UCSD-AML1 (cell line): Measurements from ENCODE around the gene DNAJC4.

Source experiments
- DNase-seq: peaks from one replicate; lab custom pipeline; 2025; ENCODE audit not compliant: unreplicated experiment; lab: John Stamatoyannopoulos, UW

DNAJC4 gene

DNA sequence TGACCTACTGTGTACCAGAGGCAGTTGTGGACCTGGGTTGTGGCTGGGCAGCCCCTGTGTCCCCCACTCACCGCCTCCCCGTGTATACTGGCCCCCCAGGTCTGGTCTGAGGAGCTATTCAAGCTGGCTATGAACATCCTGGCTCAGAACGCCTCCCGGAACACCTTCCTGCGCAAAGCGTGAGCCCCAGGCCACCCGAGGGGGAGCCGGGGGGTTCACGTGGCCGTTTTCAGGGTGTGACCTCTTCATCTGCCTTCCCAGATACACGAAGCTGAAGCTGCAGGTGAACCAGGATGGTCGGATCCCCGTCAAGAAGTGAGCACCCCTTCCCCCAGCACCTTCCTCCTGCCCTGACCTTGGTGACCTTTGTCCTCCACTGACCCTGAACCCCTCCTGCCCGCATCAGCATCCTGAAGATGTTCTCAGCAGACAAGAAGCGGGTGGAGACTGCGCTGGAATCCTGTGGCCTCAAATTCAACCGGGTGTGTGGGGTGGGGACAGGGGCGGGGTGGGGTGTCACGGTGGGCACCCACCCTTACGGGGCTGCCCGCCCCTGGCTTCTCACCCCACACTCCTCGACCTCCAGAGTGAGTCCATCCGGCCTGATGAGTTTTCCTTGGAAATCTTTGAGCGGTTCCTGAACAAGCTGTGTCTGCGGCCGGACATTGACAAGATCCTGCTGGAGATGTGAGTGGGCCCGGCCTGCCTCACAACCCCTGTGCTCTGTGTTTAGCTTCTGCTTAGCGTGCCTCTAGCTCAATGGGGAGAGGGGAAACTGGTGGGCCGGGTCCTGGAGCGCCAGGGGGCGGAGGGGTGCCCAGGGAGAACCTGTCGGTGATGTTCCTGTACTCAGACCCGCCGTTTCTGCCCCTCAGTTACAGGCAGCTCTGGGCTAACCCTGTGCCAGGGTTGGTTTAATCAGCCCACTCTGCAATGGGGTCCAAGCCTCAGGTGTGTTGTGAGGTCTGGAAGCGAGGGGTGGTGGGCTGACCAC, 25.1 kb downstream of the DNAJC4 start:
- no peak for DNase-seq

DNA sequence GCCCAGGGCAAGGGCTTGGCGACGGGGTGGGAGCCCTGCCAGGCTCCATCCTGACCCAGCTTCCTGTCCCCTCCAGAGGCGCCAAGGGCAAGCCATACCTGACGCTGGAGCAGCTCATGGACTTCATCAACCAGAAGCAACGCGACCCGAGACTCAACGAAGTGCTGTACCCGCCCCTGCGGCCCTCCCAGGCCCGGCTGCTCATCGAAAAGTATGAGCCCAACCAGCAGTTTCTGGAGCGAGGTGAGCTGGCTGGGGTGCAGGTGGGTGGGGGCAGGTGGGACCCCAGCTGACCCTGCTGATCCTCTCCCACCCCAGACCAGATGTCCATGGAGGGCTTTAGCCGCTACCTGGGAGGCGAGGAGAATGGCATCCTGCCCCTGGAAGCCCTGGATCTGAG, 26.0 kb downstream of the DNAJC4 start:
- DNase-seq = no peak

DNA sequence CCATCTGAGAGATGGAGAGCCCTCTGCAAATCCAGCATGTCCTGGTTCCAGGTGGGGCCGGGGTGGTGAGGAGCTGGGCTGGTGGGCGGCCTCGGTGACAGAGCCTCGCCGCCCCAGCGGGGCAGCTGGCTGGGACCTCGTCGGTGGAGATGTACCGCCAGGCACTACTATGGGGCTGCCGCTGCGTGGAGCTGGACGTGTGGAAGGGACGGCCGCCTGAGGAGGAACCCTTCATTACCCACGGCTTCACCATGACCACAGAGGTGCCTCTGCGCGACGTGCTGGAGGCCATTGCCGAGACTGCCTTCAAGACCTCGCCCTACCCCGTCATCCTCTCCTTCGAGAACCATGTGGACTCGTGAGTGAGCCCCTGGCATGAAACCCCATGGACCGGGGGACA, 28.0 kb downstream of the DNAJC4 start:
- no peak for DNase-seq

DNA sequence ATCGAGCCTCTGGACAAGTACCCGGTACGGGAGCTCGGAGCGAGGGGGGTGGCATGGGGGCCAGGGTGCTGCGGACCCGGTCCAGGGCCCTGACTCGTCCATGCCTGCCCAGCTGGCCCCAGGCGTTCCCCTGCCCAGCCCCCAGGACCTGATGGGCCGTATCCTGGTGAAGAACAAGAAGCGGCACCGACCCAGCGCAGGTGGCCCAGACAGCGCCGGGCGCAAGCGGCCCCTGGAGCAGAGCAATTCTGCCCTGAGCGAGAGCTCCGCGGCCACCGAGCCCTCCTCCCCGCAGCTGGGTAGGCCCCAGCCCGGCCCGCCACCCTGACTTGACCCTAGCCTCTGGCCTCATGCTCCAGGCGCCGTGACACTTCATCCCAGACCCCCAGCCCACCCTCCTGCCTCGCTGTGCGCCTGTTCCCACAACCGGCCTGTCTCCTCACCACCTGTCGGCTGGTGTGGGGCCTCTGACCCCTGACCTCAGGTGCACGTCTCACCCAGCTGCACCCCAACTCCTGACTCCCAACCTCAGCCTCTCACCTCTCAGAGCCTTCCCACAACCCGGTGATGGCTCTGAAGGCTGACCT, 28.7 kb downstream of the DNAJC4 start:
- no peak for DNase-seq

DNA sequence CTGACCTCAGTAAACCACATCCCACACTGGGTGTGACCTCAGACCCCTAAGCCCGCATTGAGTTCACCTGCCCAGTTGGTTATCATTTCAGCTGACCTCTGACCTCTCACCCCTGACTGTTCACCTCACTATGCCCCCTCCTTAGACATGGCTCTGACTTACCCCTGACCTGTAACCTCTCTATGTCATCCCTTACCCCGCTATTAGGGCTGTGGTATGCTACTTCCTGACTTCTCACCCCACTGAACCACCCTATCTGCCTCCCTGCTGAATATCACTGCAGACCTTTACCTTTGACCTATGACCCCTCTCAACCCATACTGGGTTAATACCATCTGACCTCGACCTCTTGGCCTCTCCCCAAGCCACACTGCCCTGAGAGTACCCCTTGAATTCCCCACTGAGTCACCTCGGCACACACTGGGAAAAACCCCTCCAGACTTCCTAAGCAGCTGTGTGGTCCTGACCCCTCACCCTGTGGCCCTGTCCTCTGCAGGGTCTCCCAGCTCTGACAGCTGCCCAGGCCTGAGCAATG, 29.3 kb downstream of the DNAJC4 start:
- DNase-seq = no peak

DNA sequence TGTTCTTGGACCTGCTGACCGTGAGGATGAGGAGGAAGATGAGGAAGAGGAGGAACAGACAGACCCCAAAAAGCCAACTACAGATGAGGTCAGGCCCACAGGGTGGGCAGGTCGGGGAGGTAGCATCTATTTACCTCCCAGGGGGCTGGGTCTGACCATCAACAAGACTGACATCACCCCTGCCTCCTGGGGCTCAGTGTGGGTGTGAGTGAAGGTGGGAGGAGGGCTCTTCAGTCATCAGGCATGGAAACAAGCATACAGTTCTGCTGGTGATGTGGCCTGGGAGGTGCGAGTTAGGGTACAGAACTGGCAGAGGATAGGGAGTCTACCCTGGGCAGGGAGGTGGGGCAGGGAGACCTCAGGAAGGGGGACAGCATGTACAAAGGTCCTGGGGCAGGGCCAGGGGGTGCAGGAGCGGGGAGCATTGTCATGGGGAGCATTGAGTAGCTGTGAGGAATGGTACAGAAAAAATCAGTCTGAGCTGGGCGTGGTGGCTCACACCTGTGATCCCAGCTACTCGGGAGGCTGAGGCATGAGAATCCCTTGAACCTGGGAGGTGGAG, 29.9 kb downstream of the DNAJC4 start:
- no peak for DNase-seq

DNA sequence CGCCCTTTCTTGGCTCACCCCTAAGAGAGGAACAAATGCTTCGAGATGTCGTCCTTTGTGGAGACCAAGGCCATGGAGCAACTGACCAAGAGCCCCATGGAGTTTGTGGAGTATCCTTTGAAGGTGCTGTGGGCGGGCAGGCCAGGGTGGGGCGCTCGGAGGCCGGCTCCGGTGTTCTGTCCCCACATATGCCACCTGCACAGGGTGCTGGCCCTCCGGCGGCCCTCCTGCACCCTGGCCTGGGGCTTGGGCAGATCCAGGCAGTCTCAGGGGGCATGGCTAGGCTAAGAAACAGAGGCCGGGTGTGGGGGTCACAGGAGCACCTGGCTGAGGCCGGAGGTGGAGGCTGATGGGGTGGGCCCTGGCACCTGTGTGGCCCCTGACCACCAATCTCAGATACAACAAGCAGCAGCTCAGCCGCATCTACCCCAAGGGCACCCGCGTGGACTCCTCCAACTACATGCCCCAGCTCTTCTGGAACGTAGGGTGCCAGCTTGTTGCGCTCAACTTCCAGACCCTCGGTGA, 31.3 kb downstream of the DNAJC4 start:
- no peak for DNase-seq

DNA sequence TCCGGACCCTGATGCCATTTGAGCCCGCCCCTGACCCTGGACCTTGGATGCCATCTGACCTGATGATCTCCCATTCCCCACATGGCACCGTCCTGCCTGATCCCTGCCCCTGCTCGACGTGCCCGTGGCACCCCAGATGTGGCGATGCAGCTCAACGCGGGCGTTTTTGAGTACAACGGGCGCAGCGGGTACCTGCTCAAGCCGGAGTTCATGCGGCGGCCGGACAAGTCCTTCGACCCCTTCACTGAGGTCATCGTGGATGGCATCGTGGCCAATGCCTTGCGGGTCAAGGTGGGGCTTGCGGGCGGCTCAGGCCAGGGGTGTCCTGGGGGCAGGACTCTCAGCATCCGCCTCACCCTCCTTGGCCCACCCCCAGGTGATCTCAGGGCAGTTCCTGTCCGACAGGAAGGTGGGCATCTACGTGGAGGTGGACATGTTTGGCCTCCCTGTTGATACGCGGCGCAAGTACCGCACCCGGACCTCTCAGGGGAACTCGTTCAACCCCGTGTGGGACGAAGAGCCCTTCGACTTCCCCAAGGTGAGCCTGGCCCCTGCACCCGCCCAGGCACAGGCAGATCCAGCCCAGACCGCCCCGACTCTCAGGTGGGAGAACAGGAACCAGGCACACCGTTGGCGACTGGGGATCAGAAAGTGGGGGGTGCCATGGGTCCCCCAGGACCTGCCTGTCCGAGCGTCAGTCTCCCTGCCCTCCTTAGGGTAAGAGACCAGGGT, 32.1 kb downstream of the DNAJC4 start:
- DNase-seq = no peak

DNA sequence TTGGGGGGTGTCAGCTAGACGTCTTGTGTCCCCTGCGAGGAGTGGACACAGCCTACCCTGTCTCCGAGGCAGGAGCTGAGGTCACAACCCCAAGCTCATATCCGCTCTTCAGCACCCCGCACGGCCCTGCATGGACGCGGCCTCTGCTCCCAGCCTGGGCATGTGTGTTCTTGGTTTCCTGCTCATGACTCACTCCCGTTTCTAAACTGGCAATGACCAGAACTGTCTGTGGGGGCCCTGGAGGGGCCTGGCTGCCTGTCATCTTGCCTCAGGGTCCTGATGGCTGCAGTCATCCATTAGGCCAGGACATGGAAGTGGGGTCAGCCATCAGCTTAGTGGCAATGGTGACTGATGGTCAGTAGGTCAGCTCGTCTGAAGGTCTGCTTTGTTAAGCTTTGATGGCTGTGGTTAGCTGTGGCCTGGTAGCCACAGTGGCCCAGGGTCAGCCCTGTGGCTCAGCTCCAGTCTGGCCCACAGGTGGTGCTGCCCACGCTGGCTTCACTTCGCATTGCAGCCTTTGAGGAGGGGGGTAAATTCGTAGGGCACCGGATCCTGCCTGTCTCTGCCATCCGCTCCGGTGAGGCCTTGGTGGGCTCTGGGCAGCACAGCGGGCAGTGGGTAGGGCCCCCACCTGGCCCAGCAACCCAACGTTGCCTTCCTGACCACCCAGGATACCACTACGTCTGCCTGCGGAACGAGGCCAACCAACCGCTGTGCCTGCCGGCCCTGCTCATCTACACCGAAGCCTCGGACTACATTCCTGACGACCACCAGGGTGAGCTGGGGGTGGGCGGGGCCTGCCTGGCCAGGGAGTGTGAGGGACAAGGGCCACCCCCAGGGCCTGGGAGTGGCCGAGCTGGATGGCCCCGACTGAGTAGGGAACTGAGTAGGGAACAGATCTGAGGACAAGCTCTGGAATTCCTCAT, 32.9 kb downstream of the DNAJC4 start:
- DNase-seq = no peak

DNA sequence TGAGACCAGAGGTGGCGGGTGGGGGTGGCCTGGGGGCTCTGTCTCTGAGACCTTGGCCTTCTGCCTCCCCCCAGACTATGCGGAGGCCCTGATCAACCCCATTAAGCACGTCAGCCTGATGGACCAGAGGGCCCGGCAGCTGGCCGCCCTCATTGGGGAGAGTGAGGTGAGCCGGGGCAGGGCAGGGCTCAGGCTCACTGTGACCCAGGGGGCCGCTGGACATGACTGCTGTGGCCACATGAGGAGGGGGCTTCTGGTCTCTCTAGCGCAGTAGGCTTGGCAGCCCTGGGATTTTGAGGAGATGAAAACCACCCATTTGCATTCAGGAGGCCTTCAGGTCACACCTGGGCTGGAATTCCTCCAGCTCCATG, 33.6 kb downstream of the DNAJC4 start:
- DNase-seq = no peak

DNA sequence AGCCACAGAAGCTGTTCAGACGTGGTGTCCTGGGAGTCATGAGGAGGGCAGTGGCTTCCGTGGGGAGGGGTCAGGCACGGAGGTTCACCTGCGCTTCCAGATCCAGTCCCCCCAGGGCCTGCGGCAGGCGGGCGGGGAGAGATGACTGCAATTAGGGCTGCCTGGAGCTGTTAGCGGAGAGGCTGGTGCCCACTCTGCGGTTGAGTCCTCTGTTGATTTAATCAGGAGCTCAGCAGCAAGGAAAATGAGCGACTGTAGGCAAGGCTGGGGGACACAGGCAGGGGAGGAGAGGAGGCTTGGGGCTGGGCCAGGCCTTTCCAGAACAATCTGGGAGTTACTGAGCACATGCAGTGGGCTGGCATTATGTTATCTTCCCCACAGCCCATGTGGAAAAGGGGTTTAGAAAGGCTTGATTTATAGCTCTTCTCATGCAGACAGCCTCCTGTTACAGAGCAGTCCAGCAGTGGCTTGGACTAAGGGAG, 34.1 kb downstream of the DNAJC4 start:
- DNase-seq = no peak

DNA sequence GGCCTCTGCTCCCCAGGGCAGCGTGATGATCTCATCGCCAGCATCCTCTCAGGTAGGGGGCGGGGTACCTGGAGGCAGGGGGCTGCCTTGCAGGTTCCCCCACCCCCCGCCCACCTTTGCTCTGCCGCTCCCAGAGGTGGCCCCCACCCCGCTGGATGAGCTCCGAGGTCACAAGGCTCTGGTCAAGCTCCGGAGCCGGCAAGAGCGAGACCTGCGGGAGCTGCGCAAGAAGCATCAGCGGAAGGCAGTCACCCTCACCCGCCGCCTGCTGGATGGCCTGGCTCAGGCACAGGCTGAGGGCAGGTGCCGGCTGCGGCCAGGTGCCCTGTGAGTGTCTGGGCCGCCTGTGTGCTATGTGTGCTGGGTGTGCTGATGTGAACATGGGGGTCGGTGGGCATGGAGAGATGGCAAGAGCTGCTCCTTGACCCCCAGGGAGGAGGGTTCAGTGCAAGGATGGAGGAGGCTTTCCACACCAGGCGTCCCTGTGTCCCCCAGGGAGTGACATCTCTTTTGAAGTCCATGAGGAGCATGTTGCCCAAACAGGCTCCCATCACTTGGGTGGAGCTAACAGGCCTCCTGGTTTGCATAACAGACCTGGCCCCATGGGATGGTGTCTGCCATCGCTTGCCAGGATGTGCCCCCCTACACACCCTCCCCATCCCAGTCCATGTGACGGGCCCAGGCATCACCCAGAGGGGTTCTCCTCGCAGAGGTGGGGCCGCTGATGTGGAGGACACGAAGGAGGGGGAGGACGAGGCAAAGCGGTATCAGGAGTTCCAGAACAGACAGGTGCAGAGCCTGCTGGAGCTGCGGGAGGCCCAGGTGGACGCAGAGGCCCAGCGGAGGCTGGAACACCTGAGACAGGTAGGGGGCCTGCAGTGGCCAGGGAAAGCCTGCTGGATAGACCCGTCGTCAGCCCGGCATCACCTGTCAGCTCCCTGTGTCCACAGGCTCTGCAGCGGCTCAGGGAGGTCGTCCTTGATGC, 35.1 kb downstream of the DNAJC4 start:
- DNase-seq = no peak

DNA sequence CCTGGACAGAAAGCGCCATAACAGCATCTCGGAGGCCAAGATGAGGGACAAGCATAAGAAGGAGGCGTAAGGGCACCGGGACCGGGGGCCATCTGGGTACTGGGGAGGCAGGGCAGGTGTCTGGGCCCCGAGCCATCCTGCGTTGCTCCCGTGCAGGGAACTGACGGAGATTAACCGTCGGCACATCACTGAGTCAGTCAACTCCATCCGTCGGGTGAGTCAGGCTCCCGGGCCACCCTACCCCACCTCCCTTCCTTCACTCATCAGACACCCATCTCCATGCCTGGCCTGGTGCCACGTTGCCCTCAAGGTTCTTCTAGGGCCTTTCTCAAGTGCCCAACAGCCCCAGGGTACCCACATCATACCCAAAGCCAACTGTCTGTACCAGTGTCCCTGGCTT, 36.0 kb downstream of the DNAJC4 start:
- DNase-seq = no peak

DNA sequence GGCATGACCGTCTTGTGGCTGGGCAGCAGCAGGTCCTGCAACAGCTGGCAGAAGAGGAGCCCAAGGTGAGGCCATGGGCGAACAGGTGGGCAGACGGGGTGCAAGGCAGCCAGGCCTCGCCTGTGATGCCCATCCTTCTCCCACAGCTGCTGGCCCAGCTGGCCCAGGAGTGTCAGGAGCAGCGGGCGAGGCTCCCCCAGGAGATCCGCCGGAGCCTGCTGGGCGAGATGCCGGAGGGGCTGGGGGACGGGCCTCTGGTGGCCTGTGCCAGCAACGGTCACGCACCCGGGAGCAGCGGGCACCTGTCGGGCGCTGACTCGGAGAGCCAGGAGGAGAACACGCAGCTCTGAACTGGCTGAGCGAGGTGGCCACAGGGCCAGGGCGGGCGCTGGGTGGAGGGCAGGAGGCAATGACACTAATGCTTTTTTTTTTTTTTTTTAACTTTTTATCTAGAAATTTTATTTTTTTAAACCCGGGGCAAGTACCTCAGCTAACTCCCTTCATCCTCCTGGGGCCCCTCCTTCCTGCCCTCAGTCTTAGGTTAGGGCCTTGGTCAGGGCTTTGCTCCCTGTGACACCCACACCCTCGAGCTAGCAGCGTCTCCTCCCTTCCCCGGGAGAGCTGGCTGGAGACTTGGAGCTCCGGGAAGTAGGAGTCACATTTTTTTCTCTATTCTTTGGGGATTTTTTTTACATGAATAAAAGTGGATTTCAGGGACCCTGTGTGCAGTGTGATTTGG, 37.0 kb downstream of the DNAJC4 start:
- DNase-seq = no peak

DNA sequence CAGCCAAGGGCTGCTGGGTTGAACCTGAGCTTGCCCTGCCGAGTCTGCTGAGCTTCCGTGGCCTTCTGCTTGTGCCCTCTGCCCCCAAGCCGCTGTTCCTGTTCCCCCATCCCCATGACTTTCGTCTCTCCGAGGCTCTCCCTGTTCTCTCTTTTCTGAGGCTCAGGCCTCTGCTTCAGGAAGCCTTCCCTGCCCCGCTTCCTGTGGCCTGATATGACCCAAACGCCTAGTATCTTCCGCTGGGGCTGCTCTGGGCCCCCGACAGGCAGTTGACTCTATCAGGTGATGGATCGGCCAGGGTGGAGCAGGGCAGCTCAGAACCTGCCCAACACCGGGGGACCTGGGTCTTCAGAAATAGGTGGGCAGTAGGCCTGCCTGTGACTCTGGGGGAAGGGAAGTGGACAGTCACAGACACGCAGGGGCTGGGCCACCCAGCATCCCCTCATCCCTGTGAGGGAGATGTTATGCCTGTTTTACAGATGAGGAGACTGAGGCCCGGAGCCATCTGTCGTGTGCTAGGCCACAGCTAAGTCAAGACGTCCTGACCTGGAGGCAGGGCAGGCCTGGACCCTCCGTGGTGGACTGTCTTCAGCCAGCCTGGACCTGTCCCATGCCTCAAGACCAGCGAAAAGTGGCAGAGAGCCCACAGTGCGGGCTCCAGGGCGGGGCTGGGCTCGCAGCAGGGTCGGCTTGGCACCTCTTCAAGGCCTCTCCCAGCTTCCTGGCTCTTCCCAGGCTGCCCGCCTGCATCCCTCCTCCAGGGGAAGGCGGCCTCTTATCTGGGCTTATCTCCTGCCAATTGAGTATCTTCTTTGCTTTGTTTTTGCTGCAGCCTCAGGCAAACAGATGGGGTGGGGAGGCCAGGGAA, 37.9 kb downstream of the DNAJC4 start:
- peak; percentile 72 for DNase-seq

DNA sequence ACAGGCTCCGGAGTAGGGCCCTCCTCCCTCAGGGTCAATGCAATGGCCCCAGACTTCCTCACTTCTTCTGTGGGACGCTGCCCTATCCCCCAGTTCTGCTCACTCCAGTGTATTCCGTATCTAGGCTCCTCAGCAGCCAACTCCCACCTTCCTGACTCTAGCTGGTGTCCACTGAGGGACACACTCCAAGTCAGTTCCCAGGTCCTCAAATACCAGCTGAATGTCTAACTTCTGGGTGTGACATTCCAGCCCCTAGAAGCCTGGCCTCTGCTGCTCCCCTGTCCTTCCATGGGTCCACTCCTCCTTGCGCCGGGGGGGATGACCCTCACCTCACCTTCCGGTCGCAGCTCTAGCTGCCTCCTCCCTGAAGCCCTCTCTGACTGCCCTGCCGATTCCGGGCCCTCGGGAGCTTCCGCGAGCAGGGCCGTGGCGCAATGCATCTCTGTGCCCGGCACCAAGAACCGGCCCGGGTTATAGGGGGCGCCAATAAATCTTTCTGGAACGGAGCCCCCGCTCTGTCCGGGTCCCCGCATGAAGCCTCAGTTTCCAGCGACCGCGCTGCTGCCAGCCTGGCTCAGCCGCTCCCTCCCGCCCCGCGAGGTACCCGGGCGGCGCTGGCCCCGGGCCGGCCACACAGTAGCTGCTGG, 38.7 kb downstream of the DNAJC4 start:
- DNase-seq = peak; percentile 79
